IMR-90 (cell line): ENCODE results near the gene FAM221A. TPM values are rescaled to one million over a fixed set of nuclear protein-coding genes. Genes with fewer than 3 reads are reported as not detected.

Experiments
- ATAC-seq: fragments of 200-7000 bp; cut with Tn5 transposase; 2 replicates; pipeline ENCODE4 v1.9.1; 2020; ENCODE audit warnings: low read depth, mild to moderate bottlenecking, moderate library complexity
- BruUV-seq: library from RNA; stranded (reverse); fragments of 400-500 nt; replicated peaks from 2 replicates; lab custom pipeline; 2021; lab: Mats Ljungman, UMichigan
- CTCF ChIA-PET: fragments of 300-600 bp; formaldehyde crosslinking; extraction: SDS; loops from one replicate; lab custom pipeline; 2021; ENCODE audit warnings: antibody characterized with exemption; lab: Yijun Ruan, JAX
- POLR2A ChIA-PET: fragments of 300-600 bp; sonication (Branson Sonifier 250); formaldehyde crosslinking; loops from one replicate; lab custom pipeline; 2022; ENCODE audit warnings: antibody characterized with exemption; ENCODE audit not compliant: unreplicated experiment; lab: Charles Lee
- DNase-seq: peaks from one replicate; pipeline ENCODE4 v3.0.0; 2013
- H2AFZ ChIP-seq: replicated peaks from 2 replicates; pipeline ENCODE3; 2013; ENCODE audit warnings: low read length, mild to moderate bottlenecking; ENCODE audit not compliant: poor library complexity
- H2AK5ac ChIP-seq: 2 replicates; pipeline ENCODE4 v1.6.1; 2013; ENCODE audit warnings: low read depth, low read length, inconsistent platforms
- H2AK9ac ChIP-seq: replicated peaks from 2 replicates; pipeline ENCODE3; 2013; ENCODE audit warnings: mild to moderate bottlenecking, low read depth, low read length, moderate library complexity; ENCODE audit not compliant: poor library complexity
- H2BK120ac ChIP-seq: 2 replicates; pipeline ENCODE4 v1.6.1; 2013; ENCODE audit warnings: low read depth, low read length, inconsistent platforms
- H2BK15ac ChIP-seq: 3 replicates; pipeline ENCODE4 v1.6.1; 2013; ENCODE audit warnings: low read depth, low read length, inconsistent platforms
- H2BK20ac ChIP-seq: 2 replicates; pipeline ENCODE4 v1.6.1; 2013; ENCODE audit warnings: low read depth, mild to moderate bottlenecking, inconsistent platforms, low read length, moderate library complexity
- H2BK5ac ChIP-seq: 2 replicates; pipeline ENCODE4 v1.6.1; 2013; ENCODE audit warnings: mild to moderate bottlenecking, low read depth, low read length, inconsistent platforms; ENCODE audit not compliant: poor library complexity, severe bottlenecking
- H3K14ac ChIP-seq: replicated peaks from 2 replicates; pipeline ENCODE4 v1.6.1; 2013; ENCODE audit warnings: low read depth, low read length, inconsistent platforms
- H3K18ac ChIP-seq: 2 replicates; pipeline ENCODE4 v1.6.1; 2013; ENCODE audit warnings: low read depth, low read length, control low read depth
- H3K23ac ChIP-seq: 2 replicates; pipeline ENCODE4 v1.6.1; 2013; ENCODE audit warnings: low read depth, low read length, inconsistent platforms
- H3K27ac ChIP-seq: 2 replicates; pipeline ENCODE4 v1.5.1; 2013; ENCODE audit warnings: mild to moderate bottlenecking, control low read depth, low read length; ENCODE audit not compliant: insufficient read depth
- H3K27me3 ChIP-seq: 2 replicates; pipeline ENCODE4 v1.6.1; 2013; ENCODE audit warnings: low read length; ENCODE audit not compliant: control insufficient read depth, insufficient read depth
- H3K36me3 ChIP-seq: 2 replicates; pipeline ENCODE4 v1.6.1; 2013; ENCODE audit warnings: low read length, mixed read lengths; ENCODE audit not compliant: control insufficient read depth, insufficient read depth
- H3K4ac ChIP-seq: 2 replicates; pipeline ENCODE4 v1.6.1; 2013; ENCODE audit warnings: low read depth, low read length, inconsistent platforms
- H3K4me1 ChIP-seq: 2 replicates; pipeline ENCODE4 v1.6.1; 2013; ENCODE audit warnings: low read length, mixed read lengths; ENCODE audit not compliant: control insufficient read depth, insufficient read depth
- H3K4me2 ChIP-seq: 2 replicates; pipeline ENCODE4 v1.6.1; 2013; ENCODE audit warnings: low read depth, mild to moderate bottlenecking, control low read depth, low read length, moderate library complexity
- H3K4me3 ChIP-seq: 2 replicates; pipeline ENCODE4 v1.5.1; 2013; ENCODE audit warnings: low read depth, mild to moderate bottlenecking, control low read depth, low read length, moderate library complexity; ENCODE audit not compliant: insufficient read depth
- H3K56ac ChIP-seq: 2 replicates; pipeline ENCODE4 v1.6.1; 2013; ENCODE audit warnings: low read length, inconsistent platforms; ENCODE audit not compliant: insufficient read depth; ENCODE audit errors: extremely low read depth
- H3K79me1 ChIP-seq, 2 experiments: 2 replicates each; pipeline ENCODE4 v1.6.1; 2013; ENCODE audit warnings: low read length in 2 of 2, inconsistent platforms in 1 of 2, low read depth in 1 of 2
- H3K9ac ChIP-seq: 2 replicates; pipeline ENCODE4 v1.6.1; 2013; ENCODE audit warnings: low read depth, low read length, control low read depth
- H3K9me1 ChIP-seq: 2 replicates; pipeline ENCODE4 v1.6.1; 2013; ENCODE audit warnings: low read length, inconsistent platforms; ENCODE audit not compliant: insufficient read depth
- H3K9me3 ChIP-seq: 2 replicates; pipeline ENCODE4 v1.6.1; 2013; ENCODE audit warnings: low read length; ENCODE audit not compliant: control insufficient read depth, insufficient read depth
- H4K20me1 ChIP-seq: 2 replicates; pipeline ENCODE4 v1.6.1; 2013; ENCODE audit warnings: low read length, inconsistent platforms; ENCODE audit not compliant: insufficient read depth
- H4K5ac ChIP-seq: 2 replicates; pipeline ENCODE4 v1.6.1; 2013; ENCODE audit warnings: mild to moderate bottlenecking, low read depth, low read length, control low read depth
- H4K8ac ChIP-seq, 2 experiments: 2 replicates each; pipeline ENCODE4 v1.6.1; 2013; ENCODE audit warnings: low read depth in 2 of 2, low read length in 2 of 2, control low read depth in 1 of 2, inconsistent platforms in 1 of 2
- H4K91ac ChIP-seq: 2 replicates; pipeline ENCODE4 v1.6.1; 2013; ENCODE audit warnings: low read depth, low read length, inconsistent platforms; ENCODE audit not compliant: insufficient read depth
- BHLHE40 ChIP-seq: fragments of 150-350 bp; IDR thresholded peaks from 2 replicates; pipeline ENCODE4 v1.6.1; 2016; ENCODE audit warnings: mild to moderate bottlenecking, low read depth, low read length
- CEBPB ChIP-seq: IDR thresholded peaks from 2 replicates; pipeline ENCODE4 v1.6.1; 2012; ENCODE audit warnings: low read depth, low read length, improper control_type of control experiment
- CHD1 ChIP-seq: IDR thresholded peaks from 2 replicates; pipeline ENCODE4 v1.6.1; 2012; ENCODE audit warnings: low read depth, low read length, improper control_type of control experiment
- CTCF ChIP-seq: conservative IDR thresholded peaks from 2 replicates; pipeline ENCODE4 v1.5.1; 2012; ENCODE audit warnings: mild to moderate bottlenecking, low read depth, low read length, improper control_type of control experiment
- FOS ChIP-seq: fragments of 150-350 bp; IDR thresholded peaks from 2 replicates; pipeline ENCODE4 v1.6.1; 2016; ENCODE audit warnings: low read depth, low read length
- MAFK ChIP-seq: IDR thresholded peaks from 2 replicates; pipeline ENCODE4 v1.6.1; 2012; ENCODE audit warnings: low read depth, low read length, improper control_type of control experiment
- MAZ ChIP-seq: IDR thresholded peaks from 2 replicates; pipeline ENCODE4 v1.6.1; 2012; ENCODE audit warnings: low read depth, mild to moderate bottlenecking, low read length, improper control_type of control experiment, moderate library complexity, borderline replicate concordance
- MXI1 ChIP-seq: IDR thresholded peaks from 2 replicates; pipeline ENCODE4 v1.6.1; 2012; ENCODE audit warnings: low read depth, mild to moderate bottlenecking, low read length, moderate library complexity, borderline replicate concordance
- NFE2L2 ChIP-seq: fragments of 150-350 bp; IDR thresholded peaks from 2 replicates; pipeline ENCODE4 v1.6.1; 2016; ENCODE audit warnings: low read depth, mild to moderate bottlenecking, low read length
- POLR2A ChIP-seq: IDR thresholded peaks from 2 replicates; pipeline ENCODE4 v1.6.1; 2012; ENCODE audit warnings: mild to moderate bottlenecking, low read depth, low read length
- RAD21 ChIP-seq: IDR thresholded peaks from 2 replicates; pipeline ENCODE4 v1.6.1; 2012; ENCODE audit warnings: low read length, improper control_type of control experiment
- RCOR1 ChIP-seq: IDR thresholded peaks from 2 replicates; pipeline ENCODE4 v1.6.1; 2012; ENCODE audit warnings: mild to moderate bottlenecking, low read length, improper control_type of control experiment; ENCODE audit not compliant: insufficient replicate concordance
- RFX5 ChIP-seq: IDR thresholded peaks from 2 replicates; pipeline ENCODE4 v1.8.0; 2012; ENCODE audit warnings: low read depth, mild to moderate bottlenecking, low read length, moderate library complexity
- SMC3 ChIP-seq: fragments of 150-350 bp; IDR thresholded peaks from 2 replicates; pipeline ENCODE4 v1.6.1; 2016; ENCODE audit warnings: low read depth, mild to moderate bottlenecking, antibody characterized with exemption, low read length, moderate library complexity
- WGBS, 2 experiments: methylation state at CpG; one replicate each; pipeline versions ENCODE4 v1.1.5 to v1.1.7; 2013; ENCODE audit warnings: missing lambda C conversion rate in 2 of 2; ENCODE audit not compliant: insufficient read length in 1 of 2; ENCODE audit errors: extremely low coverage in 2 of 2; 5-methylcytosine and 5-hydroxymethylcytosine counted together
- dilution Hi-C: fragments of 300-500 bp; cut with HindIII; formaldehyde crosslinking; loops from one replicate; pipeline ENCODE4 v1.14.3; 2018; ENCODE audit warnings: low sequenced_read_pairs; ENCODE audit not compliant: unreplicated experiment
- in situ Hi-C: fragments of 300-500 bp; cut with MboI; formaldehyde crosslinking; loops from 3 replicates; pipeline ENCODE4 v1.14.3; 2019; ENCODE audit warnings: low sequenced_read_pairs, inconsistent platforms, mixed read lengths
- intact Hi-C: fragments of 100-400 bp; cut with micrococcal nuclease; formaldehyde crosslinking; loops from 2 replicates; pipeline ENCODE4 v1.10.0; 2022
- polyA plus RNA-seq, 3 experiments: library from polyadenylated mRNA; depleted of rRNA; stranded (reverse); fragments of >200 nt; gene quantifications; 2 replicates each; pipeline ENCODE4 v1.2.3, GENCODE V29; 2012; ENCODE audit warnings: low replicate concordance in 1 of 3
- total RNA-seq: library from RNA; depleted of rRNA; stranded (reverse); fragments of >200 nt; gene quantifications from 2 replicates; pipeline ENCODE4 v1.2.3, GENCODE V29; 2012
- TF ChIP-seq, protein P1 (sequence below): fragments of 150-350 bp; IDR thresholded peaks from 2 replicates; pipeline ENCODE4 v1.6.1; 2016; ENCODE audit warnings: low read depth, mild to moderate bottlenecking, low read length, moderate library complexity, borderline replicate concordance
- TF ChIP-seq, protein P2 (sequence below): fragments of 150-350 bp; IDR thresholded peaks from 2 replicates; pipeline ENCODE4 v1.6.1; 2017; ENCODE audit warnings: mild to moderate bottlenecking, antibody characterized with exemption, low read length, low read depth

Gene FAM221A
- total and polyA plus RNA-seq, 2 of the 4 experiments (the other 2 are of a cell fraction) = 1.1 to 2.1 TPM

GRCh38 chr7:23685731-23686130, 5.7 kb downstream of the FAM221A start:
- no peak overlapping the region for H3K4me2 ChIP-seq
- H4K5ac ChIP-seq = no peak overlapping the region
- H3K4me1 ChIP-seq = no peaks in the 10 kb centered on the region
- H3K18ac ChIP-seq = no peak overlapping the region
- dilution Hi-C loops (no loop called here), in situ Hi-C loops (loop anchor here (10.0 kb wide), 1 partner anchor 91 kb away; the partner anchor contains the start of gene CCDC126), intact Hi-C loops (no loop called here)
- DNase-seq = peak; percentile 13
- H3K36me3 ChIP-seq = no peaks in the 10 kb centered on the region
- no peak overlapping the region for H2AFZ ChIP-seq
- no peak for ATAC-seq
- H3K27ac ChIP-seq = no peak overlapping the region
- no peaks in the 10 kb centered on the region for H3K9me3 ChIP-seq
- no peak for TF ChIP-seq BHLHE40
- no peak for TF ChIP-seq SMC3
- no peak for TF ChIP-seq MXI1
- TF ChIP-seq, protein P1, sequence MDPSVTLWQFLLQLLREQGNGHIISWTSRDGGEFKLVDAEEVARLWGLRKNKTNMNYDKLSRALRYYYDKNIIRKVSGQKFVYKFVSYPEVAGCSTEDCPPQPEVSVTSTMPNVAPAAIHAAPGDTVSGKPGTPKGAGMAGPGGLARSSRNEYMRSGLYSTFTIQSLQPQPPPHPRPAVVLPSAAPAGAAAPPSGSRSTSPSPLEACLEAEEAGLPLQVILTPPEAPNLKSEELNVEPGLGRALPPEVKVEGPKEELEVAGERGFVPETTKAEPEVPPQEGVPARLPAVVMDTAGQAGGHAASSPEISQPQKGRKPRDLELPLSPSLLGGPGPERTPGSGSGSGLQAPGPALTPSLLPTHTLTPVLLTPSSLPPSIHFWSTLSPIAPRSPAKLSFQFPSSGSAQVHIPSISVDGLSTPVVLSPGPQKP = no peak
- TF ChIP-seq MAFK = no peak
- no peak for TF ChIP-seq RAD21
- no peak for TF ChIP-seq CEBPB
- no peak for TF ChIP-seq RFX5
- TF ChIP-seq CTCF = no peak
- no peak for TF ChIP-seq POLR2A
- TF ChIP-seq, protein P2, sequence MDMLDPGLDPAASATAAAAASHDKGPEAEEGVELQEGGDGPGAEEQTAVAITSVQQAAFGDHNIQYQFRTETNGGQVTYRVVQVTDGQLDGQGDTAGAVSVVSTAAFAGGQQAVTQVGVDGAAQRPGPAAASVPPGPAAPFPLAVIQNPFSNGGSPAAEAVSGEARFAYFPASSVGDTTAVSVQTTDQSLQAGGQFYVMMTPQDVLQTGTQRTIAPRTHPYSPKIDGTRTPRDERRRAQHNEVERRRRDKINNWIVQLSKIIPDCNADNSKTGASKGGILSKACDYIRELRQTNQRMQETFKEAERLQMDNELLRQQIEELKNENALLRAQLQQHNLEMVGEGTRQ = no peak
- TF ChIP-seq CHD1 = no peak
- no peak for TF ChIP-seq FOS
- TF ChIP-seq MAZ = no peak
- no peak for TF ChIP-seq NFE2L2
- TF ChIP-seq RCOR1 = no peak
- H3K9me1 ChIP-seq = no peaks in the 10 kb centered on the region
- H3K4me3 ChIP-seq = no peak overlapping the region
- no peak overlapping the region for H2BK5ac ChIP-seq
- ChIA-PET CTCF (no interaction called here), POLR2A (interaction anchor here (0.6 kb wide), 1 partner anchor 63 kb away, joined by 4 read pairs; no protein-coding TSS in a partner anchor)
- no peak overlapping the region for H2AK5ac ChIP-seq
- H4K91ac ChIP-seq = no peak overlapping the region
- H4K20me1 ChIP-seq = no peaks in the 10 kb centered on the region
- H4K8ac ChIP-seq = no peak overlapping the region
- no peak overlapping the region for H2AK9ac ChIP-seq
- no peak overlapping the region for H2BK15ac ChIP-seq
- WGBS, 2 experiments = no CpG with 5 or more reads among the region's 3 CpGs
- H3K27me3 ChIP-seq = no peaks in the 10 kb centered on the region
- no peak overlapping the region for H2BK20ac ChIP-seq
- H3K9ac ChIP-seq = no peak overlapping the region
- no peak overlapping the region for H3K23ac ChIP-seq
- H3K79me1 ChIP-seq = no peaks in the 10 kb centered on the region
- H3K56ac ChIP-seq = no peak overlapping the region
- no peak overlapping the region for H3K4ac ChIP-seq
- BruUV-seq = no TSS peak
- no peak overlapping the region for H2BK120ac ChIP-seq
- H3K14ac ChIP-seq = no peak overlapping the region
